RWPE2 (cell line): ENCODE results near the gene SPECC1.
"Not testable (repeated sequence)": the region's sequence is repeated elsewhere in the genome, so short reads cannot be mapped to it uniquely, and the experiment has no call there.

ENCODE experiments used
- ATAC-seq: fragments of 200-7000 bp; cut with Tn5 transposase; 3 replicates; pipeline ENCODE4 v1.9.1; 2021; ENCODE audit warnings: low read depth
- DNase-seq: peaks from one replicate; pipeline ENCODE4 v3.0.0-alpha.2; 2020; ENCODE audit warnings: low spot score
- H3K27ac ChIP-seq: fragments of 450-650 bp; 2 replicates; pipeline ENCODE4 v1.5.1; 2017; ENCODE audit warnings: mild to moderate bottlenecking; ENCODE audit not compliant: poor library complexity, severe bottlenecking
- H3K27me3 ChIP-seq: fragments of 250-450 bp; sonication (Bioruptor Pico); 2 replicates; pipeline ENCODE4 v1.5.1; 2021; ENCODE audit warnings: mild to moderate bottlenecking, moderate library complexity; ENCODE audit not compliant: insufficient read depth, poor library complexity, severe bottlenecking
- H3K36me3 ChIP-seq: fragments of 250-450 bp; sonication (Bioruptor Pico); 2 replicates; pipeline ENCODE4 v1.5.1; 2020; ENCODE audit warnings: low read depth, mild to moderate bottlenecking, moderate library complexity
- H3K4me1 ChIP-seq: fragments of 250-450 bp; sonication (Bioruptor Pico); 2 replicates; pipeline ENCODE4 v1.5.1; 2021; ENCODE audit warnings: mild to moderate bottlenecking, moderate library complexity; ENCODE audit not compliant: insufficient read depth, poor library complexity, severe bottlenecking
- H3K4me3 ChIP-seq: fragments of 250-450 bp; sonication (Bioruptor Pico); 2 replicates; pipeline ENCODE4 v1.5.1; 2021; ENCODE audit warnings: mild to moderate bottlenecking, moderate library complexity; ENCODE audit not compliant: severe bottlenecking
- H3K9me3 ChIP-seq: fragments of 250-450 bp; sonication (Bioruptor Pico); 2 replicates; pipeline ENCODE4 v1.5.1; 2021; ENCODE audit warnings: mild to moderate bottlenecking, moderate library complexity; ENCODE audit not compliant: severe bottlenecking
- TF ChIP-seq, protein P1 (sequence below): fragments of 450-650 bp; IDR thresholded peaks from one replicate; pipeline ENCODE4 v1.5.1; 2017; ENCODE audit warnings: mild to moderate bottlenecking, moderate library complexity; ENCODE audit not compliant: poor library complexity, severe bottlenecking

The SPECC1 gene

DNA sequence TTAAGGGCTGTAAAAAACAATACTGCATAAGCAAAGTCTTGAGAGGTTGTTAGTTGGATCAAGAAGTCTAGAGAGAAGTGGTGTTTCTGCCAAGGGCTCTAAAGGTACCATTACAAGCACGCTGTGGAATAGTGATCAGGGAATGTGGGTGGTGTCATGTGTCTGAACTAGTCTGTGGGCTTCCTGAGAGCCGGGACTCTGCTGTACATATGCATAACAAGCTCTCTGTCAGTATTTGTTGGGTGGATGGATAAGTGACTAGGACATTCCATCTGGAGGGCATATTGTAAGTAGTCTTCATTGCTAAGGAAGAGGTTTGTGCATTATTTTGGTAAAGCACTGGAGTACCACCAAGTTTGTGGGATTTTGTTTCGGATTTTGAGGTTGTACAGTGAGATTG is 248.6 kb downstream of the SPECC1 start:
- Histone ChIP-seq H3K4me1 (no peaks in the 10 kb centered on the region), H3K9me3 (no peaks in the 10 kb centered on the region), H3K36me3 (peaks cover 43% of the 10 kb centered on the region), H3K4me3 (no peak overlapping the region), H3K27me3 (no peaks in the 10 kb centered on the region), H3K27ac (no peak overlapping the region)
- ATAC-seq (no peak), DNase-seq (no peak)
- TF ChIP-seq, protein P1, sequence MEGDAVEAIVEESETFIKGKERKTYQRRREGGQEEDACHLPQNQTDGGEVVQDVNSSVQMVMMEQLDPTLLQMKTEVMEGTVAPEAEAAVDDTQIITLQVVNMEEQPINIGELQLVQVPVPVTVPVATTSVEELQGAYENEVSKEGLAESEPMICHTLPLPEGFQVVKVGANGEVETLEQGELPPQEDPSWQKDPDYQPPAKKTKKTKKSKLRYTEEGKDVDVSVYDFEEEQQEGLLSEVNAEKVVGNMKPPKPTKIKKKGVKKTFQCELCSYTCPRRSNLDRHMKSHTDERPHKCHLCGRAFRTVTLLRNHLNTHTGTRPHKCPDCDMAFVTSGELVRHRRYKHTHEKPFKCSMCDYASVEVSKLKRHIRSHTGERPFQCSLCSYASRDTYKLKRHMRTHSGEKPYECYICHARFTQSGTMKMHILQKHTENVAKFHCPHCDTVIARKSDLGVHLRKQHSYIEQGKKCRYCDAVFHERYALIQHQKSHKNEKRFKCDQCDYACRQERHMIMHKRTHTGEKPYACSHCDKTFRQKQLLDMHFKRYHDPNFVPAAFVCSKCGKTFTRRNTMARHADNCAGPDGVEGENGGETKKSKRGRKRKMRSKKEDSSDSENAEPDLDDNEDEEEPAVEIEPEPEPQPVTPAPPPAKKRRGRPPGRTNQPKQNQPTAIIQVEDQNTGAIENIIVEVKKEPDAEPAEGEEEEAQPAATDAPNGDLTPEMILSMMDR: no peak

DNA sequence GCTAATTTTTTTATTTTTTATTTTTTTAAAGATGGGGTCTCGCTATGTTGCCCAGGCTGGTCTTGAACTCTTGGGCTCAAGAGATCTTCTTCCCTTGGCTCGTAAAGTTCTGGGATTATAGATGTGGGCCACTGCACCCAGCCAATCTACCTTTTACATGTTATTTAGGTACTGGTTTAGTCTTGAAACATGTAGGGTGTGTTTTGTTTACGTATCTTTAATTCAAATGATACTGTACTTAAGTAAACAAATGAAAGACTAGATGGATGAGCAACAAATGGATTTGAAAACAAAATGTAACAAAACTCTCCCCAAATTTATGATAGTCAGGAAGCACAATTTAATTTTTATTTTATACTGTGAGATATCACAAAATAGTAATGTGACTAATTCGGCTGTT is 250.5 kb downstream of the SPECC1 start:
- ATAC-seq: no peak
- H3K4me1 ChIP-seq: peaks cover 13% of the 10 kb centered on the region
- peaks cover 43% of the 10 kb centered on the region for H3K36me3 ChIP-seq

DNA sequence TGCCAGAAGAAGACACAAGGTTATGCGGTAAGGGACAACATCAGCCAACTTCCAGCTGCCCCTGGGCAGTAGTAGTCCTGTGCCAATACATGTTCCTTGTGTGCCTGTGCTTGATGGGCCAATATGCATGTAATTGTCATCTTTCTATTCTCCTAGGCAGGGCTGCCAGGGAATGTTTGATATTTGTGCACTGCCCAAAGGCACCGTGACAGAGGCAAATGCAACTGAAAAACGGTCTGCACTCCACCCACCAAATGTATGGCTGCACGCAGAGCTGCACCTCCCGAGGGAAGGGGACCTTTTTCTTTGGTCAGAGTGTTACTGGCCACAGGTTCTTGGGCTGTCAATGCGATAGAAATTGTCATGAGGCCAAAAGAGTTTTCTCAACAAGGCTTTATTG is 251.1 kb downstream of the SPECC1 start:
- H3K27ac ChIP-seq: no peak overlapping the region
- H3K4me3 ChIP-seq: no peak overlapping the region
- H3K4me1 ChIP-seq: peaks cover 13% of the 10 kb centered on the region
- no peaks in the 10 kb centered on the region for H3K9me3 ChIP-seq
- H3K27me3 ChIP-seq: no peaks in the 10 kb centered on the region
- TF ChIP-seq, protein P1: no peak
- ATAC-seq (no peak), DNase-seq (no peak)
- H3K36me3 ChIP-seq: peaks cover 43% of the 10 kb centered on the region

More for the DNA sequence above, 250.5 kb downstream of the SPECC1 start:
- no peaks in the 10 kb centered on the region for H3K27me3 ChIP-seq
- no peak overlapping the region for H3K4me3 ChIP-seq
- TF ChIP-seq, protein P1: no peak
- H3K27ac ChIP-seq: no peak overlapping the region
- H3K9me3 ChIP-seq: no peaks in the 10 kb centered on the region
- DNase-seq: no peak

DNA sequence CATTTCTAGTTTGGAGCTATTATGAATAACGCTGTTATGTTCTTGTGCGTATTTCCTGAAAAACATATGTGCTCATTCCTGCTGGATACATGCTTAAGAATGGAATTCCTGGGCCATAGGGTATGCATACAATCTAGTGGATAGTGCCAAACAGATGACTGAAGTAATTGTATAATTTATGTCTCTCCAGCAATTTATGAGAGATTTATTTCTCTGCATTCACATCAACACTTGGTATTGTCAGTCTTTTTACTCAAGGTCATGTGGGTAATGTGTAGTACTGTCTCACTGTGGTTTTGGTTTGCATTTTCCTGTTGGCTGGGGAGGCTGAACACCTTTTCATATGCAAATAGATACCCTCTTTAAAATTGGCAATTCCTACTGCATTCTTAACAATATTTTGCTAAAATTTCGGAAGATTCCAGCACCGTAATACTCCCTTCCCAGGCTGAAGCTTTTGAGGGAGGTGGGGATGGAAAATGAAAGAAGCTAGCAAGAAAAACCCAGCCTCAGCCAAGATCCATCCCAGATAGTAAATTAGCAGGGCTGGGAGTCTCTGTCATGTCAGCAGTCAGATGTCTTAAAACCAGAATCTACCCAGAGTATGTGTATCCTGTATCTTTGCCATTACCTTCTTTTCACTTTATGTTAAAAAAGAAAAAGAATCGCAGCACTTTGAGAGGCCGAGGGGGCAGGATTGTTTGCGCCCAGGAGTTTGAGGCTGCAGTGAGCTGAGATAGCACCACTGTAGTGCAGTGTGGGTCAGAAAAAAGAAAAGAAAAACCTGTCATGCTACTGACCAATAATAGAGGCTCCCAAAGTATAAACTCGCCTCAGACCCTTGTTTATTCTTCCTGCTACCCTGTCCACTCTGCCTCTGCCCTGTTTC is 253.3 kb downstream of the SPECC1 start:
- peaks cover 21% of the 10 kb centered on the region for H3K4me1 ChIP-seq
- H3K9me3 ChIP-seq: no peaks in the 10 kb centered on the region
- H3K27ac ChIP-seq: peak overlapping the region; percentile 67
- ATAC-seq: no peak
- TF ChIP-seq, protein P1: no peak
- H3K36me3 ChIP-seq: peaks cover 36% of the 10 kb centered on the region
- no peak overlapping the region for H3K4me3 ChIP-seq
- H3K27me3 ChIP-seq: no peaks in the 10 kb centered on the region
- no peak for DNase-seq

DNA sequence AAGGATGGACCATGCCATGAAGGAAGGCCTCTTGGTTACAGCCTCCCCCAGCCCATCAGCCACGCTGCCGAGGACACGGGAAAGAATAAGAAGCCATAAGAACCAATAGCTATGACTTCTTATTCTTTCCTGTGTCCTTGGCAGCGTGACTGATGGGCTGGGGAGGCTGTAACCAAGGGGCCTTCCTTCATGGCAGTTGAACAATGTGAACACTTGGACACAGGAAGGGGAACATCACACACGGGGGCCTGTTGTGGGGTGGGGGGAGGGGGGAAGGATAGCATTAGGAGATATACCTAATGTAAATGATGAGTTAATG is 253.9 kb downstream of the SPECC1 start:
- Histone ChIP-seq H3K27ac (peak overlapping the region; percentile 67), H3K36me3 (peaks cover 30% of the 10 kb centered on the region), H3K4me1 (peaks cover 22% of the 10 kb centered on the region)
- not testable (repeated sequence) for H3K9me3 ChIP-seq, H3K27me3 ChIP-seq, H3K4me3 ChIP-seq, ATAC-seq, DNase-seq
